Stimulated activated naive CD4-positive, alpha-beta T cell (primary cell): ENCODE data around the gene SERBP1.
"Not testable (repeated sequence)": the region's sequence is repeated elsewhere in the genome, so short reads cannot be mapped to it uniquely, and the experiment has no call there.

Experiments
- DNase-seq, 6 experiments: peaks; one replicate each; lab custom pipeline; 2025; lab: John Stamatoyannopoulos, UW

The SERBP1 gene

GRCh38 chr1:67405473-67406245 lies 24.5 kb downstream of the SERBP1 start:
- DNase-seq = no peak

DNA sequence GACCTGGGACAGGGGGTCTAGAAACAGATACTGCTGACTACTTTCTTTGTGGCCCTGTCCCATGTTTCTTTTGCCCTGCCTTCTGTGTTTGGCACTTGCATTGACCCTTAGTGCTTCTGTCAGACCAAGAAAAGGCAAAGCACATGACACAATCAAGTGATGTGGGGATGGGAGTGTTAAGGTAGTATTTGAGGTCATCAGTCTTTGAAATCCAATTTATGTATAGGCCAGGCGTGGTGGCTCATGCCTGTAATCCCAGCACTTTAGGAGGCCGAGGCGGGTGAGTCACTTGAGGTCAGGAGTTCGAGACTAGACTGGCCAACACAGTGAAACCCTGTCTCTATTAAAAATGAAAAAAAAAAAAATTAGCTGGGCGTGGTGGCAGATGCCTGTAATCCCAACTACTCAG lies 26.0 kb downstream of the SERBP1 start:
- no peak for DNase-seq

DNA sequence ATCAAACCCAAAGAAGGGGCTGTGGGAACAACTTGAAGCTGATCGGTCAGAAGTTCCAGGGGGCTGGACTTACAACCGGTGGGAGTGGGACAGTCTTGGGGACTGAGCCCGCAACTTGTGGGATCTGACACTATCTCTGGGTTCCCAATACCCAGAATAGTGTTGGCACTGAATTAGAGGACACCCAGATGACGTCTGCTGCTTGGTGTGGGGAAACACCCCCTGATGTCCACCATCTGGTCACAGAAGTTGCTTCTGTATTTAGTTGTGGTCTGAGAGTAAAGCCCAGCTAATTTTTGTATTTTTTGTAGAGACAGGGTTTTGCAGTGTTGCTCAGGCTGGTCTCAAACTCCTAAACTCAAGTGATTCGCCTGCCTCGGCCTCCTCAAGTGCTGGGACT lies 28.8 kb downstream of the SERBP1 start:
- no peak for DNase-seq

- not testable (repeated sequence) for DNase-seq
Observed at GRCh38 chr1:67400029-67400786, 30.0 kb downstream of the SERBP1 start.

DNA sequence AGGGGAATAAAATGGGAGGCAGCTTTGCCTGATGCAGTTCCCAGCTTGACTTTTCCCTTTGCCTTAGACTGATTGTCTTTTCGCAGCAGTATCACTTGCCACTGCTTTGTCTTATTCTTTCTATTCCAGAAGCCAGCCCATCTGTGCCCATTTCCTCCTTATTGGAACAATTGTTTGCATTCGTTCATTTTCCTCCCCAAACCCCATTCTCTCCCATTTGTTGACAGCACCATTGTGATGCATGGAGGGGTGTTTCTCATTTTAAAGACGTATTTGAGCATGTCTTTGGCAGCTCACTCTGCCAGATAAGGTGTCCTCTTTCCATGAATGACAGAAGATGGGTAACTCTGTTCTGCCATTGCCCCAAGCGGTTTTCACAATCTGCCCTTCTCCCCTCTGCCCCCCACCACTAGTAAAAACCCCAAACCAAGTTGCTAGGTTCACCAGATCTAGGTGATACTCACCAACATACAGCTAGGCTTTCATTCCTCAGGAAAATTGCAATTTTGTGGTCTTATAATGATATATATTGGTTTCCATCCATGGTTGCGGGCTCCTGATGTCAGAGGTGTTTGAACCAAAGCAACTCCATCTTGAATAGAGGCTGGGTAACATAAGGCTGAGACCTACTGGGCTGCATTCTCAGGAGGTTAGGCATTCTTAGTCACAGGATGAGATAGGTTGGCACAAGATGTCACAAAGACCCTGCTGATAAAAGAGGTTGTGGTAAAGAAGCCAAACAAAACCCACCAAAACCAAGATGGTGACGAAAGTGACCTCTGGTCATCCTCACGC lies 30.8 kb downstream of the SERBP1 start:
- DNase-seq = no peak

GRCh38 chr1:67394548-67394947 lies 35.7 kb downstream of the SERBP1 start:
- DNase-seq = no peak

- DNase-seq = no peak
Observed at GRCh38 chr1:67393737-67394136, 36.5 kb downstream of the SERBP1 start.

- no peak for DNase-seq
Observed at GRCh38 chr1:67393240-67393639, 37.0 kb downstream of the SERBP1 start.

DNA sequence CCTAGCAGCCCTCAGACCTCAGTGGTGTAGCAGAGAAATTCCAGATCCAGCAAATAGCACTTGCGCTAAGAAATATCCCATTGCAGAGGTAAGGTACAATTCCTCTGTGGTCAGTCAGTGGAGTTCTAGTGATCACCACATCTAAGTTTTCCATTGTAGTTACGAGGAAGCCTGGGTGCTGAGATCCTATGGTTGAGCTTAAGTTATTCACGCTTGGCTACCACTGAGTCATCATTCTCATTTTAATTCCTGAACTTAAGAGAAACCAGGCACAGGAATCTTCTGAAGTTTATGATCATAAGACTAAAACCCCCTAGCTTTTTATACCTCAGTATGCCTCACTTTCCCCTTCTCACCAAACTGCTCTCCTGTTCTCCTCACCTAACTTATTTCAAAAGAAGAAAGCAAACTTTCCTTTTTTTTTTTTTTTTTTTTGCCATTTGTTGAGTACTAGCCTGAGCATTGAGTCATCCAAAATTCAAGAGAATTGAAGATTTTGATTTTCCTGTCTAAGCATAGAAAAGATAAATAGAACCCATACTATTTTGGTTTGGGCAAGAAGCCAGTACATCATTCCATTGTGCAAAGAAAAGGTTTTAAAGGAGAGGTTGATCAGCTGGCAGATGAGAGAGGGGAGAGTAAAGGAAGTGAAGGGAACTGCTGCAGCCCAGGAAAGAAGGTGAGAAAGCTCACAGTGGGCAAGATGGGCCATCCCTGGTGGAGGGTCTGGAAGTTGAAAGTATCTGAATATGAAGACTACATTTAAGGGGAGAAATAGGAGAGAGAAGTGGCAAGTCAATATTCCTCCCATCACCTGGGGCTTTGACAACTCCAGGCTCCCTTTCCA lies 39.9 kb downstream of the SERBP1 start:
- DNase-seq = no peak

GRCh38 chr1:67383999-67384638 lies 46.1 kb downstream of the SERBP1 start:
- no peak for DNase-seq

DNA sequence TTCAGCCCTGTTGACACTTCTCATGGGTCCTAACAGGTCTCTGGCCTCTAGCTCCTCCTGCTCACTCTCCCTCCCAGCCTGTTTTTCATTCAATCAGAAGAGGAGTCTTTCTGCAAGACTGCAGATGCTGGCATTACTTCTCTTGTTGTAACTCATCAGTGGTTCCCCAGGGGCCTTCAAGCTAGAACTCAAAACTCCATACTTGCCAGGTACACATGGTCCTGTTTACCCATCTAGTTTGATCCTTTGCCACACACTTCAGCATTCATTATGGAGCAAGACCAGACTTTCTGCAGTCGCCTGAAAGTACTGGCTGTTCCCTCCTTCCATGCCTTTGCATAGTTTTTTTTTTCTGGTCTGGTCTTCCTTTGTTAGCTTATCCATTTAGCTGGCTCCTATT lies 47.9 kb downstream of the SERBP1 start:
- DNase-seq = no peak

- no peak for DNase-seq
Observed at GRCh38 chr1:67381154-67381553, 49.0 kb downstream of the SERBP1 start.

- no peak for DNase-seq
Observed at GRCh38 chr1:67377253-67377652, 52.9 kb downstream of the SERBP1 start.

DNA sequence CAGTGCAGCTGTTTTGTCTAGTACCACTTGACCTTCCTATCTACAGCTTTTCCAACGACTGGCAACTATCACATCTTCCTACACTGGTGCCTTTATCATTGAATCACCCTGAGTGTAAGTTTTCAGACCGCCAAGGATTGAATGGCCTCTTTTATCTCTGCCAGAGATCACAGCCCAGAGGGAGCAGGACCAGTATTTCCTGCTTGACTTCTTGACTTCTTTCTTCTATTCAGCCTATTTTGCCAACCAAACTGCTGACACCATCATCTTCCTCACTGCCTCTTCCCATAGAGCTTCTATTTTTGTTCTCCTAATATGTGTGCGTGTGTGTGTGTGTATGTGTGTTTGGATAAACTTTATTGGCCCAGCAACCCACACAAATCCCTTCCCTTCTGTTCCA lies 53.8 kb downstream of the SERBP1 start:
- no peak for DNase-seq

GRCh38 chr1:67372898-67373297 lies 57.3 kb downstream of the SERBP1 start:
- DNase-seq = no peak

- DNase-seq = no peak
Observed at GRCh38 chr1:67372136-67372535, 58.1 kb downstream of the SERBP1 start.

GRCh38 chr1:67371681-67372080 lies 58.5 kb downstream of the SERBP1 start:
- DNase-seq = no peak

- no peak for DNase-seq
Observed at GRCh38 chr1:67371043-67371442, 59.2 kb downstream of the SERBP1 start.

GRCh38 chr1:67368046-67368514 lies 62.1 kb downstream of the SERBP1 start:
- DNase-seq = no peak

- DNase-seq = no peak
Observed at GRCh38 chr1:67367370-67368045, 62.7 kb downstream of the SERBP1 start.
